ENCODE data around the gene PRDX3.
"Not testable (repeated sequence)": the region's sequence is repeated elsewhere in the genome, so short reads cannot be mapped to it uniquely, and the experiment has no call there.

PRDX3 gene

DNA sequence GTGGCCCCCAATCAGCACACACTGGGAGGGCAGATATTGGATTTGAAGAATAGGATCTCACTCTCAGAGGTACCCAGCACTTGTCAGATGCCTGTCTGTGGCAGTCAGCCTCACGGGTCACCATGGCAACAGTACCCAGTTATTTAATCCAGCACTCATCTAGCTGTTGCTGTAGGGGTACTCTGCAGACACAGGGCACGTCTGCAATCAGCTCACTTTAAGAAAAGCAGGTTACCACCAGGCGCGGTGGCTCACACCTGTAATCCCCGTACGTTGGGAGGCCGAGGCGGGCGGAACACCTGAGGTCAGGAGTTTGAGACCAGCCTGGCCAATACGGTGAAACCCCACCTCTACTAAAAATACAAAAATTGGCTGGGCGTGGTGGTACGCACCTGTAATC lies 25.0 kb downstream of the PRDX3 start:
- DNase-seq (ENCODE audit: low read depth) = no peak
- no peak for TF ChIP-seq CTCF (conservative IDR thresholded peaks at IDR 0.05; ENCODE audit: control insufficient read depth, insufficient read depth, low read depth, low read length)
- no peak overlapping the region for H3K4me3 ChIP-seq (ENCODE audit: control insufficient read depth, low read depth, low read length)

DNA sequence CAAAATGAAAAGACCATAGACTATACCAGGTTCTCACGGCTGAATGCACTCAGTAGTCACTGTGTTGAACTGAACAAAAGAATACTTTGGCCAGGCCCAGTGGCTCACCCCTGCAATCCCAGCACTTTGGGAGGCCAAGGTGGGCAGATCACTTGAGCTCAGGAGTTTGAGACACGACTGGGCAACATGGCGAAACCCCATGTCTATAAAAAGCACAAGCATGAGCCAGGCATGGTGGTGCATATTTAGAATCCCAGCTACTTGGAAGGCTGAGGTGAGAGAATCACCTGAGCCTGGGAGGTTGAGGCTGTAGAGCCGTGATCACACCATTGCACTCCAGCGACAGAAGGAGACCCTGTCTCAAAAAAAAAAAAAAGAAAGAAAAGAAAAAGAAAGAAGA lies 25.6 kb downstream of the PRDX3 start:
- TF ChIP-seq CTCF (conservative IDR thresholded peaks at IDR 0.05; ENCODE audit: control insufficient read depth, insufficient read depth, low read depth, low read length) = no peak
- no peak overlapping the region for H3K4me3 ChIP-seq (ENCODE audit: control insufficient read depth, low read depth, low read length)
- no peak for DNase-seq (ENCODE audit: low read depth)

- H3K4me3 ChIP-seq (ENCODE audit: control insufficient read depth, low read depth, low read length); DNase-seq (ENCODE audit: low read depth): not testable (repeated sequence)
These were observed 27.0 kb downstream of the PRDX3 start for GRCh38 chr10:119151601-119152000.

DNA sequence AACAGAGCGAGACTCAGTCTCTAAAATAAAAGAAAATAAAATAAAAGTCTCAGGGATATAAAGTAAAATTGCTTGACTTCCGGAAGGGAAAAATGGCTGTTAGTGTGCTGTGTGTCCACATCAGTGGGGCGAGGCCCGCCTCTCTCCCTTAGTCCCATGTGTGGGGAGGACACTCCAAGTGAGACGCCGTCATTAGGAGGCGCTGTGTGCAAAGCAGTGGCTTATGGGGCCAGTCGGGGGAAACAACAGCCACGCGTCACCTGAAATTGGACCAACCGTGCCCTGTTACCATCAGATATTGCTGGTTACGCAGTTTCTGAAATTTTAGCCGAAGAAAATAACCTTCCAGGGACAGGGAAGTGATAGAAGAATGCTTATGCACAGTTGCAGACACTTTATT lies 28.9 kb downstream of the PRDX3 start:
- no peak for DNase-seq (ENCODE audit: low read depth)
- TF ChIP-seq CTCF (conservative IDR thresholded peaks at IDR 0.05; ENCODE audit: control insufficient read depth, insufficient read depth, low read depth, low read length) = no peak
- no peak overlapping the region for H3K4me3 ChIP-seq (ENCODE audit: control insufficient read depth, low read depth, low read length)

DNA sequence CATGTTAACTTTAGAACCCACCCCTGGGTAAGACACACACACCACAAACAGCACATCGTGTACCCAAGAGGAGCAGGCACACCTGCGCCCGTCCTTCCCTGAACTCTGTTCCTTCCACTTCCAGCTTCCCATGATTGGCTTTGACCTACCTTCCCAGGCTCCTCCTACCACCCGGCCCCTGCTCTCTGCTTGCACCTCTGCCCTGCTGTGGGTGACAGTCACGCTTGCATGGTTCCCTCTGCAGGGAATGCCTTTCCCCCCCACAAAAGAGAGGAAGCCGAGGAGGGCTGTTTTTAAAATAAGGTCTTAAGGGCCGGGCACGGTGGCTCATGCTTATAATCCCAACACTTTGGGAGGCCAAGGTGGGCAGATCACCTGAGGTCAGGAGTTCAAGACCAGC lies 29.5 kb downstream of the PRDX3 start:
- no peak for DNase-seq (ENCODE audit: low read depth)
- H3K4me3 ChIP-seq (ENCODE audit: control insufficient read depth, low read depth, low read length) = no peak overlapping the region
- TF ChIP-seq CTCF (conservative IDR thresholded peaks at IDR 0.05; ENCODE audit: control insufficient read depth, insufficient read depth, low read depth, low read length) = no peak

DNA sequence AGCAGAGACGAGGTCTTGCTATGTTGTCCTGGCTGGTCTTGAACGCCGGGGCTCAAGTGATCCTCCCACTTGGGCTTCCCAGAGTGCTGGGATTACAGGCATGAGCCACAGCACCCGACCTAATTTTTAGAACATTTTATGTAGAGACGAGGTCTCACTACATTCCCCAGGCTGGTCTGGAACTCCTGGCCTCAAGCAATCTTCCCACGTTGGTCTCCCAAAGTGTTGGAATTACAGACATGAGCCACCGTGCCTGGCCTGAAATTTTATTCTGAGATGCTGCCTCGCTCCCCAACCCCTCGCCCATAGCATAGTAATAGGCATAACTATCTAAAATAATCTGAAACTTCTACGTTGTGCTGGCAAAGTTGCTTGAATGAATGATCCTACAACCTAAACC lies 35.0 kb downstream of the PRDX3 start:
- no peak for DNase-seq (ENCODE audit: low read depth)
- no peak for TF ChIP-seq CTCF (conservative IDR thresholded peaks at IDR 0.05; ENCODE audit: control insufficient read depth, insufficient read depth, low read depth, low read length)
- no peak overlapping the region for H3K4me3 ChIP-seq (ENCODE audit: control insufficient read depth, low read depth, low read length)

DNA sequence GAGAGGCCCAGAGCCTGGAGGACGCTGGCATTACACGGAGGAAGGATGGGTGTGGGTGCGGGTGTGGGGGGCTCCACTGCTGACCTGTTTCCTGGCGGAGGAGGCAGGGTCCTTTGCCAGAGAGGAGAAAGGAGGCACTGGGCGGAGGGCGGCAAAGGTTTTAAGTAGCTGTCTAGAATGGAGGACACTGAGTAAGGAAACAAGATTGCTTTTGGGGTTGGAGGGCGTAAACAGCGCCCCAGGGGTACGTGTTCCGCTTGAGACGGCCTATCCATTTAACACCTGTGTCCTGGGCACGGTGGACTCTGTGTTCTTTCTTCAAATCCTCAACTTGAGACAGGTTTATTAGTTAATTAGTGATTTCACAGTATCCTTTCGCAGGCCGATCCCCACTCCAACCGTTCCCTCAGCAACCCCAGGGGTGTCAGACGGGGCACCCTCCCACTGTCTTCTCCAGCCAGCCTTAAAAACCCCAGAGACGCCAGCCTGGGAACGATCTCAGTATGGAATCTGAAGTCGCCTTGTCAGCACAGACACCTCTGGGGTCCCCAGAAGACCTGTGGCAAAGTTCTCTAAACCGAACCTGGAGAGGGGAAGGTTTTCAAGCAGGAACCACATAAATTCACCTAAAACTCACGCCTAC lies 37.9 kb downstream of the PRDX3 start:
- DNase-seq (ENCODE audit: low read depth) = no peak
- TF ChIP-seq CTCF (conservative IDR thresholded peaks at IDR 0.05; ENCODE audit: control insufficient read depth, insufficient read depth, low read depth, low read length) = no peak
- no peak overlapping the region for H3K4me3 ChIP-seq (ENCODE audit: control insufficient read depth, low read depth, low read length)

Data from fibroblast of mammary gland (primary cell).